ENCODE results near the gene EN1.

EN1 gene

DNA sequence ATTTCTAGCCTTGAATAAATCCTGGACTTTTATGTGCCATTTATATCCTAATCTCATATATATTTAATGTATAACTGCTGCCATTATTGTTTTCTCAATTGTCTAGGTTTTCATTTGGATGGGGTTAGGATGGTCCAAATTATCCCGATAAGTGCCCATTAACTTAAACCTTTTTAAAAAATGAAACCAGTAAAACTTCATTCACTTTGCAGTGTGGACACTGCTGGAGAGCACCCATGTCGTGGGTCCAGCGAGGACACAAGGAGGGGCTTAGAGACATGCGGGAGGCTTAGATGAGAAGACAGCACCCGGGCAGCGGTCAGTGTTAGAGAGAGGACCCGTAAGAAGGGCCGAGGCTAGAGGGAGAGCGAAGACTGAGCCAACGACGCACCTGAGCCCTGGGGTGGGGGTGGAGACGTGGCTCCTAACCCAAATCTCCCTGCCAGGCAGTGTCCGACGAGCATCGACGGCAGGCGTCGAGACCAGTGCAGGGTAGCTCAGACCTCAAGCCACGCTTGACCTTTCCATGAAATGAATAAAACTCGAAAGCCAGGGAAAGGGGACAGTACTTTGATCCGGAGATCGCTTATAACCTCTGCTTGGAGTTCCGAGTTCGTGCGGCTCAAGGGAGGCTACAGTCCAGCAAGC lies 9.0 kb upstream of the EN1 start:
- DNase-seq (ENCODE audit: low read depth in 1 of 2, low spot score in 1 of 2), result no peak
- Histone ChIP-seq H3K27me3 (ENCODE audit: insufficient read depth, poor library complexity, severe bottlenecking) (peaks cover 89% of the 10 kb centered on the region), H3K4me3 (replicated peaks; ENCODE audit: insufficient read depth, low read length) (no peak overlapping the region), H3K27ac (replicated peaks) (no peak overlapping the region)
- TF ChIP-seq GABPA (IDR thresholded peaks at IDR 0.05; ENCODE audit: low read depth), result no peak
- TF ChIP-seq, protein P1, sequence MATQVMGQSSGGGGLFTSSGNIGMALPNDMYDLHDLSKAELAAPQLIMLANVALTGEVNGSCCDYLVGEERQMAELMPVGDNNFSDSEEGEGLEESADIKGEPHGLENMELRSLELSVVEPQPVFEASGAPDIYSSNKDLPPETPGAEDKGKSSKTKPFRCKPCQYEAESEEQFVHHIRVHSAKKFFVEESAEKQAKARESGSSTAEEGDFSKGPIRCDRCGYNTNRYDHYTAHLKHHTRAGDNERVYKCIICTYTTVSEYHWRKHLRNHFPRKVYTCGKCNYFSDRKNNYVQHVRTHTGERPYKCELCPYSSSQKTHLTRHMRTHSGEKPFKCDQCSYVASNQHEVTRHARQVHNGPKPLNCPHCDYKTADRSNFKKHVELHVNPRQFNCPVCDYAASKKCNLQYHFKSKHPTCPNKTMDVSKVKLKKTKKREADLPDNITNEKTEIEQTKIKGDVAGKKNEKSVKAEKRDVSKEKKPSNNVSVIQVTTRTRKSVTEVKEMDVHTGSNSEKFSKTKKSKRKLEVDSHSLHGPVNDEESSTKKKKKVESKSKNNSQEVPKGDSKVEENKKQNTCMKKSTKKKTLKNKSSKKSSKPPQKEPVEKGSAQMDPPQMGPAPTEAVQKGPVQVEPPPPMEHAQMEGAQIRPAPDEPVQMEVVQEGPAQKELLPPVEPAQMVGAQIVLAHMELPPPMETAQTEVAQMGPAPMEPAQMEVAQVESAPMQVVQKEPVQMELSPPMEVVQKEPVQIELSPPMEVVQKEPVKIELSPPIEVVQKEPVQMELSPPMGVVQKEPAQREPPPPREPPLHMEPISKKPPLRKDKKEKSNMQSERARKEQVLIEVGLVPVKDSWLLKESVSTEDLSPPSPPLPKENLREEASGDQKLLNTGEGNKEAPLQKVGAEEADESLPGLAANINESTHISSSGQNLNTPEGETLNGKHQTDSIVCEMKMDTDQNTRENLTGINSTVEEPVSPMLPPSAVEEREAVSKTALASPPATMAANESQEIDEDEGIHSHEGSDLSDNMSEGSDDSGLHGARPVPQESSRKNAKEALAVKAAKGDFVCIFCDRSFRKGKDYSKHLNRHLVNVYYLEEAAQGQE (IDR thresholded peaks at IDR 0.05; ENCODE audit: insufficient replicate concordance, low read depth), result no peak
- no peak for TF ChIP-seq SPI1 (IDR thresholded peaks at IDR 0.05; ENCODE audit: borderline replicate concordance, low read depth)
- TF ChIP-seq POLR2AphosphoS5 (IDR thresholded peaks at IDR 0.05; ENCODE audit: low read depth), result no peak
- TF ChIP-seq, protein P2, sequence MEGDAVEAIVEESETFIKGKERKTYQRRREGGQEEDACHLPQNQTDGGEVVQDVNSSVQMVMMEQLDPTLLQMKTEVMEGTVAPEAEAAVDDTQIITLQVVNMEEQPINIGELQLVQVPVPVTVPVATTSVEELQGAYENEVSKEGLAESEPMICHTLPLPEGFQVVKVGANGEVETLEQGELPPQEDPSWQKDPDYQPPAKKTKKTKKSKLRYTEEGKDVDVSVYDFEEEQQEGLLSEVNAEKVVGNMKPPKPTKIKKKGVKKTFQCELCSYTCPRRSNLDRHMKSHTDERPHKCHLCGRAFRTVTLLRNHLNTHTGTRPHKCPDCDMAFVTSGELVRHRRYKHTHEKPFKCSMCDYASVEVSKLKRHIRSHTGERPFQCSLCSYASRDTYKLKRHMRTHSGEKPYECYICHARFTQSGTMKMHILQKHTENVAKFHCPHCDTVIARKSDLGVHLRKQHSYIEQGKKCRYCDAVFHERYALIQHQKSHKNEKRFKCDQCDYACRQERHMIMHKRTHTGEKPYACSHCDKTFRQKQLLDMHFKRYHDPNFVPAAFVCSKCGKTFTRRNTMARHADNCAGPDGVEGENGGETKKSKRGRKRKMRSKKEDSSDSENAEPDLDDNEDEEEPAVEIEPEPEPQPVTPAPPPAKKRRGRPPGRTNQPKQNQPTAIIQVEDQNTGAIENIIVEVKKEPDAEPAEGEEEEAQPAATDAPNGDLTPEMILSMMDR (IDR thresholded peaks at IDR 0.05; ENCODE audit: insufficient read depth, low read length), result no peak

DNA sequence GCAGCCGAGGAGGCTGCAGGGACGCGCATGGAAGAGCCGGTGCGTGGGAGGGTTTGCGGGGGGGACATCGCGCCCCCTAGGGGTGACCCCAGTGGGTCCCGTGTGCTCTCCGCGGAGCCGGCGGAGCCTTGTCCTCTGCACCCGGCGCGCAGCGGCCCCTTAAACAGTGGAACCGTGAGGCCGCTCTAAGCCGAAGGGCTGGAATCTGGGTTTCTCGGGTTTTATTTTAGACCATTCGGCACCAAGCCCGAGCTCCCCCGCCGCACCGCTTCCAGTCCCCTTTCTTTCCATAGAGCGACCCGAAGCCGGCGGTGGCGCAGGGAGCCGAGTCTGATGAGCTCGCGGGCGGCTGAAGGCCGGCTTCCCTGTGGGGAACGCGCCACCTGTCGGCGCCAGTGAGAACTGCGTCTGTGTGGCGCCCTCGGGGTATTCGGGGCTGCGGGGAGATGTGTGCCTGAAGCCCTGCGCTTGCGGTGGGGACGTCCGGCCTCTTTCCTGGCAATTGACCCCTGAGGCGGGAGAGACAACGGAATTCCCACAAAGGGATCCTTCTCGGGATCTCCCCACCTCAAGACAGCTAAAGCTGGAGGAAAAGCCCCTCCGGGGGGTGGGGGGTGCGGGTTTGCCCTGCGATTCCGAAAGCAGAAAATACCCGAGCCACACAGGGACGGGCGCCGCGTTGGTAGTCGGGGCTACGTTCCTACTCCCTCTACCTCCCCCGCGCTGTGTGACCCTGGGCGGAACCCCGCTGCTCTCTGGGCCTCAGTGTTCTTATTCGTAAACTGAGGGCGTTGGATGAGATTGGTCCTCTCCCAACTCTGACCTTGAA lies 8.2 kb upstream of the EN1 start:
- no peak overlapping the region for H3K4me3 ChIP-seq (replicated peaks; ENCODE audit: insufficient read depth, low read length)
- peaks cover 93% of the 10 kb centered on the region for H3K27me3 ChIP-seq (ENCODE audit: insufficient read depth, poor library complexity, severe bottlenecking)
- TF ChIP-seq, protein P2 (IDR thresholded peaks at IDR 0.05; ENCODE audit: insufficient read depth, low read length), result peak; percentile 63
- TF ChIP-seq POLR2AphosphoS5 (IDR thresholded peaks at IDR 0.05; ENCODE audit: low read depth), result no peak
- DNase-seq (ENCODE audit: low read depth in 1 of 2, low spot score in 1 of 2), result peak; percentile 51 to 77
- no peak overlapping the region for H3K27ac ChIP-seq (replicated peaks)

DNA sequence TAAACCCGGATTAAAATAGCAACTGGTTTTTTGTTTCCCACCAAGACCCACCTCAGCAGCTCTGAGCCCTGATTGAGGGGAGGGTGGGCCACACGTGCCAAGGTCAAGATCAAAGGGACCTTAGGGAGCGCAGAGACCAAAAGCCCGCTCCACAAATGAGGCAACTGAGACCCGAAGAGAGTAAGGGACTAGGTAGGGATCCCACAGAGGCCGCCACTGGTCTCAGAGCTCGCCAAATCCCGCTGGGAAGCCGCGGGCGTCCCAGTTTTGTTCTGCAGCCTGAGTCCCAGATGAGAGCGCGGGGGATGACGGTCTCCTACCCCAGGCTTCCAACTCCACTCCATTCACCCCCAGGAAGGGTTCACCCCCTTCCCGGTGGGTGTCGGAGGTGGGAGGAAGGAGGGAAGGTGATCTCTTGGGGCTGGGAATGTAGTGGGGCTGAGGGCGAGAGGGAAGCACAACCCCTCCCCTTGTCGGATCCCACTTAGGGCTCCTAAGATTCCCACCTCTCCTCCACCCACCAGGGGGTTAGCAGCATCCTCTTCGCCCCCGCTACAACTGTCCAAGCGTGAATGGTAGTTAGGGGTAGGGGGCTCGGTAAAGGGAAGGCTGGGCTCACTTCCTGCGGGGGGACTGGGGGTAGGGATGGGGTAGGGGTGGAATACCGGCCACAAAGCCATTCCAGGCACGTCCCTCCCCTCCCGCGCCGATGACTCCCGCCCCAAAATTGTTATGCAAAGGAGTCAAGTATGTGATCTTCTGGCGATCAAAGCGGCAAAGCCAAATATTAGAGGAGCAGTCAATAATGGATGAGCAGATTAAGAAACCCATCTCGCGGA lies 7.3 kb upstream of the EN1 start:
- H3K27ac ChIP-seq (replicated peaks), result no peak overlapping the region
- peaks cover 96% of the 10 kb centered on the region for H3K27me3 ChIP-seq (ENCODE audit: insufficient read depth, poor library complexity, severe bottlenecking)
- TF ChIP-seq, protein P2 (IDR thresholded peaks at IDR 0.05; ENCODE audit: insufficient read depth, low read length), result no peak
- TF ChIP-seq, protein P1 (IDR thresholded peaks at IDR 0.05; ENCODE audit: insufficient replicate concordance, low read depth), result no peak
- no peak for TF ChIP-seq POLR2AphosphoS5 (IDR thresholded peaks at IDR 0.05; ENCODE audit: low read depth)
- no peak for TF ChIP-seq GABPA (IDR thresholded peaks at IDR 0.05; ENCODE audit: low read depth)
- TF ChIP-seq SPI1 (IDR thresholded peaks at IDR 0.05; ENCODE audit: borderline replicate concordance, low read depth), result no peak
- no peak for DNase-seq (ENCODE audit: low read depth in 1 of 2, low spot score in 1 of 2)
- no peak overlapping the region for H3K4me3 ChIP-seq (replicated peaks; ENCODE audit: insufficient read depth, low read length)

Data from HL-60 (cell line).